ENCODE data around the gene MPV17L2.

- no peak for TF ChIP-seq POLR2A (IDR thresholded peaks at IDR 0.05)
- TF ChIP-seq CTCF (IDR thresholded peaks at IDR 0.05 in 4 of 5, conservative IDR thresholded peaks at IDR 0.05 in 1 of 5): no peak
These were observed 29.1 kb downstream of the MPV17L2 start for GRCh38 chr19:18221815-18222725.
